Activated CD4-positive, alpha-beta memory T cell treated with anti-CD3 and anti-CD28 coated beads for 36 hours (primary cell): ENCODE measurements around the gene C1orf146. TPM values are rescaled to one million over a fixed set of nuclear protein-coding genes. Genes with fewer than 3 reads are reported as not detected.

Experiments
- CTCF ChIA-PET: fragments of 350-600 bp; sonication (Branson Sonifier 250); formaldehyde crosslinking; loops from one replicate; lab custom pipeline; 2021; ENCODE audit warnings: antibody characterized with exemption, inconsistent platforms; lab: Charles Lee
- POLR2A ChIA-PET: fragments of 350-600 bp; sonication (Branson Sonifier 250); formaldehyde crosslinking; loops from one replicate; lab custom pipeline; 2021; ENCODE audit warnings: antibody characterized with exemption; lab: Charles Lee
- DNase-seq: peaks from one replicate; pipeline ENCODE4 v3.0.0-alpha.2; 2020
- H3K27ac Mint-ChIP-seq: one replicate; pipeline ENCODE4 v1.8.0; 2021; ENCODE audit warnings: mixed read lengths
- H3K27me3 Mint-ChIP-seq: one replicate; pipeline ENCODE4 v1.8.0; 2021; ENCODE audit warnings: mixed read lengths
- H3K36me3 Mint-ChIP-seq: one replicate; pipeline ENCODE4 v1.8.0; 2021; ENCODE audit warnings: mixed read lengths
- H3K4me1 Mint-ChIP-seq: one replicate; pipeline ENCODE4 v1.8.0; 2021; ENCODE audit warnings: low read depth, mixed read lengths
- H3K4me3 Mint-ChIP-seq: one replicate; pipeline ENCODE4 v1.8.0; 2021; ENCODE audit warnings: mild to moderate bottlenecking, mixed read lengths
- H3K9me3 Mint-ChIP-seq: one replicate; pipeline ENCODE4 v1.8.0; 2021; ENCODE audit warnings: mixed read lengths
- intact Hi-C: fragments of 100-400 bp; cut with micrococcal nuclease; formaldehyde crosslinking; loops from one replicate; pipeline ENCODE4 v1.15.1; 2023
- total RNA-seq, 2 experiments: library from RNA; stranded (reverse); gene quantifications; one replicate each; pipeline ENCODE4 v1.2.3, GENCODE V29; 2021

The C1orf146 gene, protein sequence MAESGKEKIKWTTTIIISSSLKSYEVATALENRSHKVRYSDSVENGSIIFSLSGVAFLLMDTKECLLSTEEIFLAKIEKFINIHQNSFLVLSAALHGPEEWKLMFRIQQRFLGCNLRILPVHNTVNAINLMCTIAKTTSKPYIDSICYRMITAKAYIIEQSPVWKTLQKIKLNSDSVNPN
- not detected for total RNA-seq

GRCh38 chr1:92217721-92218120 lies at the start of gene C1orf146:
Gene C1orf146 (plus strand): TSS chr1:92217915. CDS start chr1:92231421, 13,506 bp downstream.
- no peak within 1 kb of the TSS for H3K4me3 Mint-ChIP-seq
- H3K4me1 Mint-ChIP-seq: no peaks in the 10 kb centered on the region
- intact Hi-C loops: no loop called here
- POLR2A ChIA-PET: no interaction called here
- no peak for DNase-seq
- H3K9me3 Mint-ChIP-seq: no peaks in the 10 kb centered on the region
- H3K27me3 Mint-ChIP-seq: no peaks in the 10 kb centered on the region
- no peak within 1 kb of the TSS for H3K27ac Mint-ChIP-seq
- H3K36me3 Mint-ChIP-seq: no peaks in the 10 kb centered on the region
- CTCF ChIA-PET: no interaction called here

- CTCF ChIA-PET: interaction anchor here (0.6 kb wide), 1 partner anchor 25 kb away, joined by 3 read pairs; no protein-coding TSS in a partner anchor
- POLR2A ChIA-PET: no interaction called here
- Mint-ChIP-seq H3K9me3 (no peaks in the 10 kb centered on the region), H3K27me3 (no peaks in the 10 kb centered on the region), H3K4me3 (no peak overlapping the region), H3K27ac (no peak overlapping the region), H3K36me3 (no peaks in the 10 kb centered on the region), H3K4me1 (no peaks in the 10 kb centered on the region)
- intact Hi-C loops: no loop called here
- DNase-seq: no peak
These were observed 49.1 kb upstream of the C1orf146 start for GRCh38 chr1:92168657-92169056.

GRCh38 chr1:92169214-92170005 lies 48.3 kb upstream of the C1orf146 start:
- no peaks in the 10 kb centered on the region for H3K27me3 Mint-ChIP-seq
- no peak overlapping the region for H3K27ac Mint-ChIP-seq
- no peaks in the 10 kb centered on the region for H3K4me1 Mint-ChIP-seq
- no peak overlapping the region for H3K4me3 Mint-ChIP-seq
- intact Hi-C loops: no loop called here
- POLR2A ChIA-PET: no interaction called here
- CTCF ChIA-PET: no interaction called here
- no peaks in the 10 kb centered on the region for H3K36me3 Mint-ChIP-seq
- no peak for DNase-seq
- no peaks in the 10 kb centered on the region for H3K9me3 Mint-ChIP-seq

DNA sequence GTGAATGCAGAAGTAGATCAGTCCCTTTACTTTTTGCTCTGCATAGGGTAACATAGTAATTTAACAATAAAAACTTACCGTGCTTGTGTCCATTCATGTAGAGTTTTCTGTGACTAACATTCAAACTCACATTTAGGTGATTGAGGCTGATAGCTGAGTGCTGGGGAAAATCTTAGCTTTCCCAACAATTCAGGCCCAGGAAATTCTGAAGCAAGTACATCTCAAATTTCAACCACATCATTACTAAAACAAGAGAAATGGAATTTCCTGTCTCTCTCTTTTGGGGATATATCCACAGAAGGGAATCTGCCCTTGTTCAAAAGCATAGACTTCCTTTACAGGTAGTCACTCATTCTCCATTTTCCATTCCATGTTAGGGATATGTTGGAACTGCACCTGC lies 33.1 kb upstream of the C1orf146 start:
- no peaks in the 10 kb centered on the region for H3K4me1 Mint-ChIP-seq
- H3K36me3 Mint-ChIP-seq: peaks cover 14% of the 10 kb centered on the region
- no peak overlapping the region for H3K4me3 Mint-ChIP-seq
- ChIA-PET CTCF (no interaction called here), POLR2A (no interaction called here)
- intact Hi-C loops: no loop called here
- no peak overlapping the region for H3K27ac Mint-ChIP-seq
- no peak for DNase-seq
- H3K27me3 Mint-ChIP-seq: no peaks in the 10 kb centered on the region
- H3K9me3 Mint-ChIP-seq: no peaks in the 10 kb centered on the region

GRCh38 chr1:92186081-92186480 lies 31.6 kb upstream of the C1orf146 start:
- no peaks in the 10 kb centered on the region for H3K9me3 Mint-ChIP-seq
- POLR2A ChIA-PET: no interaction called here
- no peak for DNase-seq
- no peak overlapping the region for H3K4me3 Mint-ChIP-seq
- no peaks in the 10 kb centered on the region for H3K27me3 Mint-ChIP-seq
- peaks cover 6% of the 10 kb centered on the region for H3K36me3 Mint-ChIP-seq
- no peaks in the 10 kb centered on the region for H3K4me1 Mint-ChIP-seq
- CTCF ChIA-PET: no interaction called here
- no peak overlapping the region for H3K27ac Mint-ChIP-seq
- intact Hi-C loops: no loop called here

DNA sequence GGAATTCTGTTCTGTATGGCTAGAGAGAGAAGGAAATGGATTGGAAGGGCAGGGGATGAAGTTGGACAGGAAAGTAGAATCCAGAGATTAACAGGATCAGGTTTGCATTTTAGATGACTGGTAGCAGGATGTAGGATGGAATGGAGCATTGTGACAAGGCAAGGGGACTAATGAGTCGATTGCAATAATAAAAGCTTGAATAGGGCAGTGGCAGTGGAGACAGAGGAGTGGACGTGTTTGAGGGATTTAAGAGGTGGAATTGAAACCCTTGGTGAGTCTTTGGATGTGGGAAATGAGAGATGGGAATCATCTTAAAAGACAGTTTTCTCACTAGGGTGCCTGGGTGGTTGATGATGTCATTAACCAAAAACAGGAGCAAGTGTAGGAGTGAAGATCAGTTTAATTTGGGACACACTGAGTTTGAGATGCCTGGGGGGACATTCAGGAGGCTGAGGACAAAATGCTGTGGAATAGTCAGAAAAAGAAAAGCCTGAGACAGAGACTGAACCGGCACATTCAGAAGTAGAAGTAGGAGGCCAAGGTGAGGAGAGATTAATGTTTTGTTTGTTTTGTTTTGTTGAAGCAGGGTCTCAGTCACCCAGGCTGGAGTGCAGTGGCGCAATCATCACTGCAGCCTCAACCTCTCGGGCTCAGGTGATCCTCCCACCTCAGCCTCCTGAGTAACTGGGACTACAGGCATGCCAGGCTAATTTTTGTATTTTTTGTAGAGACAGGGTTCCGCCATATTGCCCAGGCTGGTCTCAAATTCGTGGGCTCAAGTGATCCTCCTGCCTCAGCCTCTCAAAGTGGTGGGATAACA lies 29.1 kb upstream of the C1orf146 start:
- H3K27me3 Mint-ChIP-seq: no peaks in the 10 kb centered on the region
- ChIA-PET CTCF (no interaction called here), POLR2A (no interaction called here)
- H3K4me3 Mint-ChIP-seq: no peak overlapping the region
- H3K4me1 Mint-ChIP-seq: no peaks in the 10 kb centered on the region
- peaks cover 4% of the 10 kb centered on the region for H3K36me3 Mint-ChIP-seq
- H3K9me3 Mint-ChIP-seq: no peaks in the 10 kb centered on the region
- no peak overlapping the region for H3K27ac Mint-ChIP-seq
- intact Hi-C loops: no loop called here
- no peak for DNase-seq

DNA sequence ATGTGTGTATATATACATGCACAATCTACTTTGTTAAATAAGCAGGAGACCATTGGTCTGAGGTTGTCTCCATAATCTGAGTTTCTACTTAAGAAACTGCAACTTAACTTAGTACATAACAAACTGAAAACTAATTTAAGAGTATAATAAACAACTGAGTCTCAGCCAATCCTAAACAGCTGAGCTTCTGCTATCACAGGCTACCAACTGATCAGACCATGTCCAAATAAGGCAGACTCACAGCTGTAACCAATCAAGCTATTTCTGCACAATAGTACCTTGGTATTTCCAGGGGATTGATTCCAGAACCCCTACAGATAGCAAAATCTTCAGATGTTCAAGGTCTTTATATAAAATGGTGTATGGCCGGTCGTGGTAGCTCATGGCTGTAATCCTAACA lies 26.0 kb upstream of the C1orf146 start:
- H3K4me3 Mint-ChIP-seq: no peak overlapping the region
- ChIA-PET CTCF (no interaction called here), POLR2A (interaction anchor here (0.7 kb wide), 1 partner anchor 11 kb away, joined by 5 read pairs; no protein-coding TSS in a partner anchor)
- H3K27ac Mint-ChIP-seq: no peak overlapping the region
- H3K36me3 Mint-ChIP-seq: no peaks in the 10 kb centered on the region
- no peaks in the 10 kb centered on the region for H3K9me3 Mint-ChIP-seq
- intact Hi-C loops: no loop called here
- no peaks in the 10 kb centered on the region for H3K27me3 Mint-ChIP-seq
- DNase-seq: no peak
- H3K4me1 Mint-ChIP-seq: peaks cover under 1% of the 10 kb centered on the region

- H3K4me1 Mint-ChIP-seq: peaks cover 4% of the 10 kb centered on the region
- no peaks in the 10 kb centered on the region for H3K27me3 Mint-ChIP-seq
- no peak overlapping the region for H3K4me3 Mint-ChIP-seq
- H3K27ac Mint-ChIP-seq: no peak overlapping the region
- ChIA-PET CTCF (no interaction called here), POLR2A (interaction anchor here (0.7 kb wide), 1 partner anchor 10 kb away, joined by 5 read pairs; no protein-coding TSS in a partner anchor)
- intact Hi-C loops: no loop called here
- no peaks in the 10 kb centered on the region for H3K36me3 Mint-ChIP-seq
- no peak for DNase-seq
- no peaks in the 10 kb centered on the region for H3K9me3 Mint-ChIP-seq
These were observed 25.5 kb upstream of the C1orf146 start for GRCh38 chr1:92192246-92192645.

DNA sequence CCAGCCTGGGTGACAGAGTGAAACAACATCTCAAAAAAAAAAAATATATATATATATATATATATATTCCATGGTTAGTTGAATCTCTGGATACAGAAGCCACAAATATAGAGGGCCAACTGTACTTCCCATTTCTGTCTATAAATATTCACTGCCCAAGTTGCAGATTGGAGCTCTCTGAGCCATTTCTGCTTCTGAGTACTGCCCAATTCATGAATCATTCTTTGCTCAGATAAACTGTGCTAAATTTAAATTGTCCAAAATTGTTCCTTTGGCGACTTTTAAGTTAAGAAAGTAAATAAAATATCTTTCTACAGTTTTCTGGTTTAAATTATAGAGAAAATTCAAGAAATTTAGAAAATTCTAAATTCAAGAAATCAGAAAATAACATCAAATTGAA lies 23.2 kb upstream of the C1orf146 start:
- no peak overlapping the region for H3K4me3 Mint-ChIP-seq
- ChIA-PET CTCF (no interaction called here), POLR2A (interaction anchor here (0.7 kb wide), 1 partner anchor 162 kb away, joined by 3 read pairs; no protein-coding TSS in a partner anchor)
- intact Hi-C loops: no loop called here
- H3K27me3 Mint-ChIP-seq: no peaks in the 10 kb centered on the region
- no peak for DNase-seq
- peaks cover 4% of the 10 kb centered on the region for H3K4me1 Mint-ChIP-seq
- H3K36me3 Mint-ChIP-seq: no peaks in the 10 kb centered on the region
- H3K9me3 Mint-ChIP-seq: no peaks in the 10 kb centered on the region
- H3K27ac Mint-ChIP-seq: no peak overlapping the region

GRCh38 chr1:92201973-92202372 lies 15.7 kb upstream of the C1orf146 start:
- ChIA-PET POLR2A (interaction anchor here (0.9 kb wide), 1 partner anchor 10 kb away, joined by 5 read pairs; no protein-coding TSS in a partner anchor), CTCF (no interaction called here)
- Mint-ChIP-seq H3K36me3 (no peaks in the 10 kb centered on the region), H3K27me3 (no peaks in the 10 kb centered on the region), H3K4me3 (no peak overlapping the region), H3K9me3 (no peaks in the 10 kb centered on the region), H3K27ac (no peak overlapping the region), H3K4me1 (peaks cover 15% of the 10 kb centered on the region)
- intact Hi-C loops: no loop called here
- no peak for DNase-seq

DNA sequence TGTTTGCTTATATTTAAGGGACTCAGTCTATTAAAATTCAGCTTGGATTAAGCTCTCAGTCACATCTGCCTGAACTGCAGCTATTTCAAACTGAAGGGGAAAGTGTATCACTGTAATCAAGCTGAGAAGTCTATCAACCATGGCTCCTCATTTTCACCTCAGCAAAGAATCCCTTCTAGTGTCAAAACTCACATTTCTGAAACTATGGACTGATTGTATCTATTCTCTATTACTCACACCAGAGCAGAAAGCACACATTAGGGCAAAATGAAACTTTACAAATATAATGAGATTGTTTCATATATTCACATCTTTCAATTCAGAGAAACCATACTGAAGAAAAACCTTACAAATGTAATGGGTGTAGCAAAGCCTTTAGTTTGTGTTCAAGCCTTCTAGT lies 14.6 kb upstream of the C1orf146 start:
- no peaks in the 10 kb centered on the region for H3K36me3 Mint-ChIP-seq
- ChIA-PET CTCF (no interaction called here), POLR2A (interaction anchor here (0.9 kb wide), 1 partner anchor 11 kb away, joined by 5 read pairs; no protein-coding TSS in a partner anchor)
- H3K27ac Mint-ChIP-seq: no peak overlapping the region
- peaks cover 15% of the 10 kb centered on the region for H3K4me1 Mint-ChIP-seq
- intact Hi-C loops: no loop called here
- DNase-seq: no peak
- H3K9me3 Mint-ChIP-seq: no peaks in the 10 kb centered on the region
- H3K4me3 Mint-ChIP-seq: no peak overlapping the region
- no peaks in the 10 kb centered on the region for H3K27me3 Mint-ChIP-seq

DNA sequence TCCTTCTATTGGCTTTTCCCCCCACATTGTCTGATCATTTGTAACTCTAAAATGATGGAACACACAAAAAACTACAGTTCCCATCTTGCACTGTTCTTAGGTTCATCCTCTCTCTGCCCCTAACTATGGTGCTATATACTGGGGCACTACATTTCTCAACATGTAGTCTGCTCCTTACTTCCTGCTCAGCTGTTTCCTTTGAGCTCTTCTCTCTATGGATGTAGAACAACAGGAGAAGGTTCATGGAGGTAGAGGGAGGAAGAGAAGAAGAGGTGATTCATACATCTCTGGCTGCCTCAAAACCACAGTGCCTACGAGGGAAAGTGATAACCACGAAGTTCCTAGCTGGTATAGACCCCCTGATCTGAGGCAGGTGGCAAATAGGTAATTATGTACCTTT lies 7.0 kb upstream of the C1orf146 start:
- no peaks in the 10 kb centered on the region for H3K9me3 Mint-ChIP-seq
- no peaks in the 10 kb centered on the region for H3K36me3 Mint-ChIP-seq
- intact Hi-C loops: no loop called here
- CTCF ChIA-PET: no interaction called here
- no peaks in the 10 kb centered on the region for H3K27me3 Mint-ChIP-seq
- H3K4me3 Mint-ChIP-seq: no peak overlapping the region
- H3K27ac Mint-ChIP-seq: no peak overlapping the region
- H3K4me1 Mint-ChIP-seq: peaks cover 9% of the 10 kb centered on the region
- no peak for DNase-seq
- POLR2A ChIA-PET: no interaction called here
